Gastroesophageal sphincter (tissue), 4 donors: ENCODE results near the gene DCAF5. TPM values are rescaled to one million over a fixed set of nuclear protein-coding genes. Genes with fewer than 3 reads are reported as not detected.

ENCODE experiments used
- ATAC-seq: fragments of 150-250 bp; one replicate; pipeline ENCODE4 v1.9.1; 2016; ENCODE audit warnings: mild to moderate bottlenecking, moderate library complexity
- H3K27ac ChIP-seq, 4 donors: fragments of 200-600 bp; sonication (generic) in 3 of 4; 1 replicate in 3 of 4; 2 replicates in 1 of 4; pipeline ENCODE4 v1.5.1; 2016 to 2019
- H3K27me3 ChIP-seq: fragments of 200-600 bp; sonication (generic); one replicate; pipeline ENCODE4 v1.5.1; 2019
- H3K36me3 ChIP-seq, 2 donors: fragments of 200-600 bp; sonication (generic); one replicate each; pipeline ENCODE4 v1.5.1; 2019; ENCODE audit warnings: control low read depth in 1 of 2
- H3K4me1 ChIP-seq, 3 donors: fragments of 200-600 bp; sonication (generic); 1 replicate in 2 of 3; 2 replicates in 1 of 3; pipeline ENCODE4 v1.5.1; 2016 to 2019; ENCODE audit warnings: control low read depth in 2 of 3
- H3K4me3 ChIP-seq, 2 donors: fragments of 200-600 bp; sonication (generic); one replicate each; pipeline ENCODE4 v1.5.1; 2019; ENCODE audit warnings: mild to moderate bottlenecking in 1 of 2, moderate library complexity in 1 of 2
- H3K9me3 ChIP-seq, 3 donors: fragments of 200-600 bp; sonication (generic); one replicate each; pipeline ENCODE4 v1.5.1; 2017 to 2019; ENCODE audit warnings: control low read depth in 2 of 3
- EP300 ChIP-seq: sonication (generic); formaldehyde crosslinking; IDR thresholded peaks from one replicate; pipeline ENCODE4 v1.6.1; 2017; ENCODE audit warnings: antibody characterized with exemption, mild to moderate bottlenecking
- POLR2A ChIP-seq, 2 donors: fragments of 450-650 bp; IDR thresholded peaks; one replicate each; pipeline ENCODE4 v1.6.1; 2017; ENCODE audit warnings: antibody characterized with exemption in 2 of 2, mild to moderate bottlenecking in 2 of 2, moderate library complexity in 1 of 2
- POLR2AphosphoS5 ChIP-seq: sonication (generic); formaldehyde crosslinking; IDR thresholded peaks from one replicate; pipeline ENCODE4 v1.6.1; 2017; ENCODE audit warnings: antibody characterized with exemption
- WGBS, 2 donors: methylation state at CpG; one replicate each; pipeline ENCODE4 v1.1.5; 2018; ENCODE audit warnings: low coverage in 1 of 2; 5-methylcytosine and 5-hydroxymethylcytosine counted together
- total RNA-seq, 4 donors: library from RNA; depleted of rRNA; stranded (reverse); fragments of >200 nt; gene quantifications; one replicate each; pipeline ENCODE4 v1.1.0, GENCODE V29; 2016
- TF ChIP-seq, protein P1 (sequence below), 4 experiments: fragments of 200-600 bp in 2 of 4; fragments of 450-650 bp in 2 of 4; sonication (generic) in 1 of 4; IDR thresholded peaks; one replicate each; pipeline ENCODE4 v1.5.1; 2017 to 2019; ENCODE audit warnings: antibody characterized with exemption in 4 of 4, mild to moderate bottlenecking in 2 of 4, moderate library complexity in 2 of 4

The DCAF5 gene
- total RNA-seq, 4 donors from 2014 or later = 31.0 to 63.6 (median 36.9) TPM

DNA sequence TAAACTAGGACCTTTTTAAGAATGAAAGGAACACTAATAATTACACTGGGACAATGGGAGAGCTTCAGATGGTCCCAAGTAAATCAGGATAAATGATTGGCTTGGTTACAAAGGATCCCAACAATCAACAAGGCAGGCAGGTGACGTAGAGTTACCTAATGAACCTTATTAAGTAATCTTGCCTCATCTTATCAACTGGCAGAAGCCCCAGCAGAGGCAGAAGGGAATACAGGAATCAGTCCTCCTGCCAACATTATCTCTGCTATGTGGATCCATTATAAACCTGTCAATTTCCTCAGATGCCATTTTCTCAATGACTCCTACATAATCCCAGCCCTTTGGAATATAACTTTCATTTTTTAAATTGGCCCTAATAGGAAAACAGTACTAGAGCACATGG, 11.4 kb downstream of the DCAF5 start:
- no peak for TF ChIP-seq POLR2A (IDR thresholded peaks at IDR 0.05)
- TF ChIP-seq, protein P1, sequence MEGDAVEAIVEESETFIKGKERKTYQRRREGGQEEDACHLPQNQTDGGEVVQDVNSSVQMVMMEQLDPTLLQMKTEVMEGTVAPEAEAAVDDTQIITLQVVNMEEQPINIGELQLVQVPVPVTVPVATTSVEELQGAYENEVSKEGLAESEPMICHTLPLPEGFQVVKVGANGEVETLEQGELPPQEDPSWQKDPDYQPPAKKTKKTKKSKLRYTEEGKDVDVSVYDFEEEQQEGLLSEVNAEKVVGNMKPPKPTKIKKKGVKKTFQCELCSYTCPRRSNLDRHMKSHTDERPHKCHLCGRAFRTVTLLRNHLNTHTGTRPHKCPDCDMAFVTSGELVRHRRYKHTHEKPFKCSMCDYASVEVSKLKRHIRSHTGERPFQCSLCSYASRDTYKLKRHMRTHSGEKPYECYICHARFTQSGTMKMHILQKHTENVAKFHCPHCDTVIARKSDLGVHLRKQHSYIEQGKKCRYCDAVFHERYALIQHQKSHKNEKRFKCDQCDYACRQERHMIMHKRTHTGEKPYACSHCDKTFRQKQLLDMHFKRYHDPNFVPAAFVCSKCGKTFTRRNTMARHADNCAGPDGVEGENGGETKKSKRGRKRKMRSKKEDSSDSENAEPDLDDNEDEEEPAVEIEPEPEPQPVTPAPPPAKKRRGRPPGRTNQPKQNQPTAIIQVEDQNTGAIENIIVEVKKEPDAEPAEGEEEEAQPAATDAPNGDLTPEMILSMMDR (IDR thresholded peaks at IDR 0.05) = no peak
- TF ChIP-seq EP300 = no peak
- no peak for TF ChIP-seq POLR2AphosphoS5
- H3K27ac ChIP-seq = no peak overlapping the region
- H3K4me3 ChIP-seq = no peak overlapping the region
- no peaks in the 10 kb centered on the region for H3K9me3 ChIP-seq
- H3K4me1 ChIP-seq = peaks cover 11 to 72% (median 18%) of the 10 kb centered on the region in 3 donors
- peaks cover 0 to 4% of the 10 kb centered on the region in 2 donors for H3K36me3 ChIP-seq
- no peaks in the 10 kb centered on the region for H3K27me3 ChIP-seq
- 67 to 100% methylated on average over 1 of the region's 1 CpG for WGBS, 2 donors
- no peak for ATAC-seq

DNA sequence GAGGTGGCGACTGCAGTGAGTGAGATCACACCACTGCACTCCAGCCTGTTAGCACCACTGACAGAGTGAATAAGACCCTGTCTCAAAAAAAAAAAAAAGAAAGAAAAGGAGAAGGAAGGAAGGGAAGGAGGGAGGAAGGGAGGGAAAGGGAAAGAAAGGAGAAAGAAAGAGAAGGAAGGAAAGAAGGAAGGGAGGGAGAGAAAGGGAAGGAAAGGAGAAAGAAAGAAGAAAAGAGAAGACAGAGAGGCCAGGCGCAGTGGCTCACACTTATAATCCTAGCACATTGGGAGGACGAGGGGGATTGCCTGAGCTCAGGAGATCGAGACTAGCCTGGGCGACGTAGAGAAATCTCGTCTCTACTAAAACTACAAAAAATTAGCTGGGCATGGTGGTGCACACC, 13.2 kb downstream of the DCAF5 start:
- H3K27me3 ChIP-seq = no peaks in the 10 kb centered on the region
- H3K4me1 ChIP-seq = peaks cover 11 to 62% (median 18%) of the 10 kb centered on the region in 3 donors
- no peaks in the 10 kb centered on the region for H3K9me3 ChIP-seq
- no peak for ATAC-seq
- peak overlapping the region in 1 of 4 donors; percentile 79 for H3K27ac ChIP-seq
- peaks cover 0 to 4% of the 10 kb centered on the region in 2 donors for H3K36me3 ChIP-seq
- TF ChIP-seq EP300 = no peak
- no peak for TF ChIP-seq POLR2AphosphoS5
- no peak for TF ChIP-seq POLR2A (IDR thresholded peaks at IDR 0.05)
- TF ChIP-seq, protein P1 (IDR thresholded peaks at IDR 0.05) = no peak
- no peak overlapping the region for H3K4me3 ChIP-seq
- 81 to 83% methylated on average over 1 to 7 of the region's 7 CpGs for WGBS, 2 donors

DNA sequence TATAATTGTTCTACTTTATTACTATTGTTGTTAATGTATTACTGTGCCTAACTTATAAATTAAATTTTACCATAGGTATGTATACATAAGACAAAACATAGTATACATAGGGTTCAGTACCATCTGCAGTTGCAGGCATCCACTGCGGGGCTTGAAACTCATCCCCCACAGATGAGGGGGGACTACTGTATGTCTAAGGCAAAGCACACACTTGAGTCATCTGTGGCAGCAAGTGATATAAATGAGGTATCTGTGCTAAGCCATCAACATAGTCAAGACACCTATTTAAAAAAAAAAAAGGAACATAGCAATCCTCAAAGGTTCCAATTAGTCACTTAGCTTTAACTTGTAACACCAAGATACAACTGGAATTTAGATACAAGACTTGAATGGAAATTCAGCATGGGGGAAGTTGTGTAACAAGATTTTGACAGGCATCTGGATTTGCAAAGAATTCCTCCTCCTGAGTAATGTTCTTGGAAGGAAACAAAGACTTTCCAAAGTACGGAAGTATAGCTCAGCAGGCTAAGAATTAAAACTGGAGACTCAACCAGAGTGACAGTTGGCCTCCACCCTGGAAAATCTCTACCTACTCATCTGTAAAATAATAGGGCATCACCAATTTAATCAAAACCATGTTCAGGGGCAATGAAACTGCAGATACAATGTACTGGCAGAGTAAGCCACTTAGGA, 14.9 kb downstream of the DCAF5 start:
- H3K4me1 ChIP-seq = peaks cover 16 to 74% (median 24%) of the 10 kb centered on the region in 3 donors
- peak; percentile 89 for ATAC-seq
- H3K36me3 ChIP-seq = no peaks in the 10 kb centered on the region
- H3K4me3 ChIP-seq = no peak overlapping the region
- peak overlapping the region; percentile 63 to 82 (median 78) for H3K27ac ChIP-seq
- H3K9me3 ChIP-seq = no peaks in the 10 kb centered on the region
- no peaks in the 10 kb centered on the region for H3K27me3 ChIP-seq
- TF ChIP-seq EP300 (no peak), POLR2AphosphoS5 (peak; percentile 88)
- WGBS, 2 donors = 12 to 22% methylated on average over 2 of the region's 2 CpGs

DNA sequence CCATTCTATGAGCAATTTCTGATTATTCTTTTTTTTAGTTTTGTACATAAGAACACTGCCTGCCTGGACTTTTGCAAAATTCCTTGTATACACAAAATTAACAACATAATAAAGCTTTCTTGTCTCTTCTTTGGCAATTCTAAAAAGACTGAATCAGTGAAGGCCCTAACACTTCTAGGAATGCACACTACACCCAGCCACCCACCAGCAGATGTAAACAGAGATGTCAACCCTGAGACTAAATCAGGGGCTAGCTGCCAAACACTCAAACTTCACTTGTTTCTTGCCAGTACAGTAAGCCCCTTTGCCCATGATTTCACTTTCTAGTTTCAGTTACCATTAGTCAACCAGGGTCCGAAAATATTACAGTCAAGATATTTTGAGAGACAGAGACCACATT, 15.5 kb downstream of the DCAF5 start:
- no peak for TF ChIP-seq EP300
- TF ChIP-seq, protein P1 (IDR thresholded peaks at IDR 0.05) = no peak
- TF ChIP-seq POLR2A (IDR thresholded peaks at IDR 0.05) = no peak
- no peak for TF ChIP-seq POLR2AphosphoS5
- 17 to 27% methylated on average over 1 of the region's 1 CpG for WGBS, 2 donors
- Histone ChIP-seq H3K9me3 (no peaks in the 10 kb centered on the region), H3K27ac (peak overlapping the region; percentile 15 to 82 (median 78)), H3K27me3 (no peaks in the 10 kb centered on the region), H3K4me3 (no peak overlapping the region), H3K4me1 (peaks cover 21 to 74% (median 24%) of the 10 kb centered on the region in 3 donors), H3K36me3 (no peaks in the 10 kb centered on the region)
- ATAC-seq = no peak

DNA sequence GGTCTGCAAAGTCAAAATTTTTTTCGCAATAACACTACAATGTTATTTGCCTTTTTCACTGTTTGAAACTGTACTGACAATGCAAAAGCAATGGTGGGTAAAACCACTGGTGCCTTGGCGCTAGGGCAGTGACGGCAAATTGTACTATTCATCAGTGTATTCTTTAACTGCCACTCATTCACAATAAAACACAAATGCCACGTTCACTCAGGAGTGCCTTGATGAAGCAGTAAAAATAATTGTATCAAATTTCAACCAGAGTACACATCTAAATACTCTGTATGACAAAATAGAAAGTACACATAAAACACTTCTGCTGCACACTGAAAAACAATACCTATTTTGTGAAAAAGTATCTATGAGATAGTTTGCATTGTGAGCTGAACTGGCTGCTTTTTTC, 17.8 kb downstream of the DCAF5 start:
- H3K4me3 ChIP-seq = no peak overlapping the region
- WGBS, 2 donors = 86 to 89% methylated on average over 4 of the region's 4 CpGs
- ATAC-seq = no peak
- no peaks in the 10 kb centered on the region for H3K27me3 ChIP-seq
- peaks cover 24 to 76% (median 24%) of the 10 kb centered on the region in 3 donors for H3K4me1 ChIP-seq
- TF ChIP-seq POLR2A (IDR thresholded peaks at IDR 0.05) (no peak), EP300 (no peak), POLR2AphosphoS5 (no peak)
- TF ChIP-seq, protein P1 (IDR thresholded peaks at IDR 0.05) = no peak
- H3K36me3 ChIP-seq = no peaks in the 10 kb centered on the region
- no peaks in the 10 kb centered on the region for H3K9me3 ChIP-seq
- H3K27ac ChIP-seq = no peak overlapping the region
